Measurements from ENCODE around the gene ARPC1B.

GRCh38 chr7:99344061-99344647, 30.4 kb upstream of the ARPC1B start:
- TF ChIP-seq CTCF (IDR thresholded peaks at IDR 0.05) (no peak), ZFX (IDR thresholded peaks at IDR 0.05; ENCODE audit: borderline replicate concordance) (no peak)

Measured in 22Rv1 (cell line).